Kidney (tissue), 14 donors: Measurements from ENCODE around the gene AMMECR1. TPM values are rescaled to one million over a fixed set of nuclear protein-coding genes. Genes with fewer than 3 reads are reported as not detected.

ENCODE experiments used
- DNase-seq, 5 donors: peaks; one replicate each; pipeline ENCODE4 v3.0.0-alpha.2; 2013 to 2020
- FAIRE-seq: peaks from 2 replicates; lab custom pipeline; 2012; peaks lifted over from hg19 to GRCh38; lab: Jason Lieb, UNC
- H3K27ac ChIP-seq, 2 donors: one replicate each; pipeline ENCODE4 v1.7.0; 2013; ENCODE audit warnings: low read depth in 2 of 2, low read length in 2 of 2, inconsistent platforms in 1 of 2
- H3K27me3 ChIP-seq: one replicate; pipeline ENCODE4 v1.7.1; 2013; ENCODE audit warnings: low read length, inconsistent platforms; ENCODE audit not compliant: control insufficient read depth, insufficient read depth
- H3K36me3 ChIP-seq, 3 donors: one replicate each; pipeline versions ENCODE4 v1.7.0 to v1.7.1; 2013; ENCODE audit warnings: low read length in 3 of 3, control low read depth in 1 of 3, inconsistent platforms in 1 of 3; ENCODE audit not compliant: insufficient read depth in 3 of 3, control insufficient read depth in 2 of 3
- H3K4me1 ChIP-seq, 3 donors: one replicate each; pipeline versions ENCODE4 v1.7.0 to v1.7.1; 2013; ENCODE audit warnings: low read length in 3 of 3, inconsistent platforms in 1 of 3, low read depth in 1 of 3; ENCODE audit not compliant: control insufficient read depth in 2 of 3, insufficient read depth in 2 of 3
- H3K4me3 ChIP-seq, 3 donors: one replicate each; pipeline versions ENCODE4 v1.7.0 to v1.8.1; 2013; ENCODE audit warnings: low read length in 3 of 3, control low read depth in 1 of 3, inconsistent platforms in 1 of 3
- H3K9ac ChIP-seq, 3 donors: one replicate each; pipeline versions ENCODE4 v1.7.0 to v1.7.1; 2013; ENCODE audit warnings: low read length in 3 of 3, control low read depth in 1 of 3, inconsistent platforms in 1 of 3
- H3K9me3 ChIP-seq, 3 donors: one replicate each; pipeline versions ENCODE4 v1.7.0 to v1.7.1; 2013; ENCODE audit warnings: low read length in 3 of 3, control low read depth in 1 of 3, inconsistent platforms in 1 of 3; ENCODE audit not compliant: control insufficient read depth in 2 of 3, insufficient read depth in 1 of 3
- CTCF ChIP-seq: IDR thresholded peaks from 3 replicates; pipeline ENCODE4 v1.5.1; 2012; ENCODE audit warnings: mild to moderate bottlenecking, moderate library complexity, borderline replicate concordance; ENCODE audit not compliant: insufficient read depth; ENCODE audit errors: extremely low read depth
- intact Hi-C: fragments of 100-400 bp; cut with DNase I; formaldehyde crosslinking; loops from one replicate; pipeline ENCODE4 v1.11.1; 2022
- polyA plus RNA-seq: library from polyadenylated mRNA; stranded (reverse); fragments of 350-450 nt; fragmentation: Illumina TruSeq; extraction: RNeasy Lipid Tissue Mini Kit (QIAGEN cat#74804); gene quantifications from one replicate; pipeline ENCODE4 v1.2.3, GENCODE V29; 2014; ENCODE audit warnings: low read depth, low replicate concordance; ENCODE audit not compliant: insufficient read depth
- total RNA-seq: library from RNA; stranded (reverse); fragmentation: NEBNext Ultra II Directional; extraction: Animal tissue kit (Norgen Biotek cat#: 25700); gene quantifications from one replicate; pipeline ENCODE4 v1.2.1, GENCODE V29; 2021
- donor health status: control.
- donor health status: control.
- donor health status: control.
- donor health status: control.
- donor health status: control.
- donor health status: DM: yes; HTN: yes; CAD: no.
- donor health status: Normal renal cell carcinoma (clear cell type).

Gene AMMECR1
- total and polyA plus RNA-seq, 2 donors from 2014 or later = 4.4 to 11.0 TPM

- no peaks in the 10 kb centered on the region for H3K9me3 ChIP-seq
- FAIRE-seq = no peak
- no peaks in the 10 kb centered on the region for H3K27me3 ChIP-seq
Observed at GRCh38 chrX:110311437-110312230, 6.3 kb downstream of the AMMECR1 start.

GRCh38 chrX:110310896-110311295 lies 7.0 kb downstream of the AMMECR1 start:
- H3K27me3 ChIP-seq = no peaks in the 10 kb centered on the region
- no peak overlapping the region for H3K4me3 ChIP-seq
- no peak for TF ChIP-seq CTCF
- no peak overlapping the region for H3K9ac ChIP-seq
- intact Hi-C loops = no loop called here
- H3K9me3 ChIP-seq = no peaks in the 10 kb centered on the region
- no peaks in the 10 kb centered on the region for H3K36me3 ChIP-seq
- H3K27ac ChIP-seq = no peak overlapping the region
- H3K4me1 ChIP-seq = no peaks in the 10 kb centered on the region
- FAIRE-seq (no peak), DNase-seq (peak in 3 of 5 donors; percentile 9 to 48 (median 24))

More at GRCh38 chrX:110311437-110312230, 6.3 kb downstream of the AMMECR1 start:
- H3K9ac ChIP-seq = no peak overlapping the region
- H3K36me3 ChIP-seq = no peaks in the 10 kb centered on the region
- no peak for TF ChIP-seq CTCF
- intact Hi-C loops = no loop called here
- no peak for DNase-seq
- H3K4me1 ChIP-seq = no peaks in the 10 kb centered on the region
- no peak overlapping the region for H3K4me3 ChIP-seq
- H3K27ac ChIP-seq = no peak overlapping the region

GRCh38 chrX:110310000-110310790 lies 7.7 kb downstream of the AMMECR1 start:
- Histone ChIP-seq H3K27me3 (no peaks in the 10 kb centered on the region), H3K4me1 (no peaks in the 10 kb centered on the region), H3K9me3 (no peaks in the 10 kb centered on the region), H3K36me3 (no peaks in the 10 kb centered on the region), H3K27ac (no peak overlapping the region), H3K9ac (no peak overlapping the region), H3K4me3 (no peak overlapping the region)
- DNase-seq (no peak), FAIRE-seq (no peak)
- intact Hi-C loops = no loop called here
- TF ChIP-seq CTCF = no peak
